Tibial nerve (tissue), 4 donors: Measurements from ENCODE around the gene HCN2.

ENCODE experiments used
- EP300 ChIP-seq, 2 donors: sonication (generic); formaldehyde crosslinking; IDR thresholded peaks; one replicate each; pipeline ENCODE4 v1.6.1; 2017; ENCODE audit warnings: antibody characterized with exemption in 2 of 2, mild to moderate bottlenecking in 1 of 2
- TF ChIP-seq, protein P1 (sequence below), 5 experiments: fragments of 200-600 bp in 3 of 5; fragments of 450-650 bp in 2 of 5; sonication (generic) in 3 of 5; IDR thresholded peaks; one replicate each; pipeline ENCODE4 v1.5.1; 2016 to 2019; ENCODE audit warnings: antibody characterized with exemption in 5 of 5, mild to moderate bottlenecking in 3 of 5, moderate library complexity in 2 of 5

DNA sequence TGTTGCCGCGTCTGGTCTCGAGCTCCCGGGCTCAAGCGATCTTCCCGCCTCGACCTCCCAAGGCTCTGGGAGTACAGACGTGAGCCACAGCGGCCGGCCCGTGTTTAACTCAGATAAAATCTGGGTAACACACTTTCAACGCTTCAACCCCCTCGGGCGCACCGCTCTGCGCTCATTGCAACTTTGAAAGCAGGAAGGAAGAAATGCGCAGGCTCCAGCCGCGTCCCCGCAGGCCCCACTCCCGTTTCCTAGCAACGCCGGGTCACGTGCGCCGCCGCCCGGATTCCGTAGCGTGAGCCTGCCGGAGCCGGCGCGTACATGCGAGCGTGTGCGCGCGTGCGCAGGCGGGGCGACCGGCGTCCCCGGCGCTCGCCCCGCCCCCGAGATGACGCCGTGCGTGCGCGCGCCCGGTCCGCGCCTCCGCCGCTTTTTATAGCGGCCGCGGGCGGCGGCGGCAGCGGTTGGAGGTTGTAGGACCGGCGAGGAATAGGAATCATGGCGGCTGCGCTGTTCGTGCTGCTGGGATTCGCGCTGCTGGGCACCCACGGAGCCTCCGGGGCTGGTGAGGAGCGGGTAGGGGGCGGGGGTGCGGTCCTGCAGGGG, 17.4 kb upstream of the HCN2 start, which contains the start of gene BSG:
- TF ChIP-seq, protein P1, sequence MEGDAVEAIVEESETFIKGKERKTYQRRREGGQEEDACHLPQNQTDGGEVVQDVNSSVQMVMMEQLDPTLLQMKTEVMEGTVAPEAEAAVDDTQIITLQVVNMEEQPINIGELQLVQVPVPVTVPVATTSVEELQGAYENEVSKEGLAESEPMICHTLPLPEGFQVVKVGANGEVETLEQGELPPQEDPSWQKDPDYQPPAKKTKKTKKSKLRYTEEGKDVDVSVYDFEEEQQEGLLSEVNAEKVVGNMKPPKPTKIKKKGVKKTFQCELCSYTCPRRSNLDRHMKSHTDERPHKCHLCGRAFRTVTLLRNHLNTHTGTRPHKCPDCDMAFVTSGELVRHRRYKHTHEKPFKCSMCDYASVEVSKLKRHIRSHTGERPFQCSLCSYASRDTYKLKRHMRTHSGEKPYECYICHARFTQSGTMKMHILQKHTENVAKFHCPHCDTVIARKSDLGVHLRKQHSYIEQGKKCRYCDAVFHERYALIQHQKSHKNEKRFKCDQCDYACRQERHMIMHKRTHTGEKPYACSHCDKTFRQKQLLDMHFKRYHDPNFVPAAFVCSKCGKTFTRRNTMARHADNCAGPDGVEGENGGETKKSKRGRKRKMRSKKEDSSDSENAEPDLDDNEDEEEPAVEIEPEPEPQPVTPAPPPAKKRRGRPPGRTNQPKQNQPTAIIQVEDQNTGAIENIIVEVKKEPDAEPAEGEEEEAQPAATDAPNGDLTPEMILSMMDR (IDR thresholded peaks at IDR 0.05), result peak in 2 of 5 experiments; percentile 50 to 54
- peak; percentile 73 to 95 for TF ChIP-seq EP300 (IDR thresholded peaks at IDR 0.05)
